Measurements from ENCODE around the gene VWA1. TPM values are rescaled to one million over a fixed set of nuclear protein-coding genes. Genes with fewer than 3 reads are reported as not detected.

VWA1 gene
- total RNA-seq, 1 experiment from 2014 or later: 858 TPM

DNA sequence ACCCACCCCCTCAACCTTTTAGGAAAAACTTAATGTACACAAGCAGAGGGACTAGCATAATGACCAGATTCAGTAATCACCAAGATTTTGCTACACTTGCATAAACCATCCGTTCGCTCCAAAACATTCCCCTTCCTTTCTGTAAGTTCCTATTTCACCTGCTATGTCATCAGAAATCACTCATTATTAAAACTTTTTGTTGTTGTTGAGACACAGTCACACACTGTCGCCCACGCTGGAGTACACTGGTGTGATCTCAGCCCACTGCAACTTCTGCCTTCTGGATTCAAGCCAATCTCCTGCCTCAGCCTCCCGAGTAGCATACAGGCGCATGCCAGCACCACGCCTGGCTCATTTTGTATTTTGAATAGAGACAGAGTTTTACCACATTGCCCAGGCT, 31.8 kb upstream of the VWA1 start:
- no peak overlapping the region for H3K4me3 ChIP-seq (ENCODE audit: low read depth in 2 of 2, low read length in 2 of 2)
- ATAC-seq (no peak), DNase-seq (ENCODE audit: low read depth, low spot score) (no peak)
- TF ChIP-seq TCF7L2 (IDR thresholded peaks at IDR 0.05; ENCODE audit: low read depth, low read length) (no peak), POLR2AphosphoS5 (IDR thresholded peaks at IDR 0.05; ENCODE audit: low read depth, low read length) (0 out of 2 replicates have a peak, but pooled peaks have one; percentile 29)
- CTCF ChIA-PET: no interaction called here
- H3K4me1 ChIP-seq (ENCODE audit: control insufficient read depth, insufficient read depth, low read length): peaks cover 52% of the 10 kb centered on the region
- peaks cover 13% of the 10 kb centered on the region for H3K36me3 ChIP-seq (ENCODE audit: control insufficient read depth, insufficient read depth, low read length)
- no peaks in the 10 kb centered on the region for H3K9me3 ChIP-seq (ENCODE audit: control insufficient read depth, insufficient read depth, low read depth, low read length)
- in situ Hi-C loops (cut with HindIII; ENCODE audit: low pct_unique_long_range_greater_than_20kb, low sequenced_read_pairs) (no loop called here), intact Hi-C loops (cut with micrococcal nuclease; ENCODE audit: unreplicated experiment) (loop anchor here (5.0 kb wide), 1 partner anchor 34 kb away; the partner anchor contains the start of gene VWA1)
- H3K27me3 ChIP-seq (ENCODE audit: control insufficient read depth, insufficient read depth, low read length): no peaks in the 10 kb centered on the region
- POLR2A ChIA-PET: no interaction called here
- H3K27ac ChIP-seq (ENCODE audit: low read length): peak overlapping the region; percentile 98
- BruUV-seq (replicated peaks): no TSS peak

DNA sequence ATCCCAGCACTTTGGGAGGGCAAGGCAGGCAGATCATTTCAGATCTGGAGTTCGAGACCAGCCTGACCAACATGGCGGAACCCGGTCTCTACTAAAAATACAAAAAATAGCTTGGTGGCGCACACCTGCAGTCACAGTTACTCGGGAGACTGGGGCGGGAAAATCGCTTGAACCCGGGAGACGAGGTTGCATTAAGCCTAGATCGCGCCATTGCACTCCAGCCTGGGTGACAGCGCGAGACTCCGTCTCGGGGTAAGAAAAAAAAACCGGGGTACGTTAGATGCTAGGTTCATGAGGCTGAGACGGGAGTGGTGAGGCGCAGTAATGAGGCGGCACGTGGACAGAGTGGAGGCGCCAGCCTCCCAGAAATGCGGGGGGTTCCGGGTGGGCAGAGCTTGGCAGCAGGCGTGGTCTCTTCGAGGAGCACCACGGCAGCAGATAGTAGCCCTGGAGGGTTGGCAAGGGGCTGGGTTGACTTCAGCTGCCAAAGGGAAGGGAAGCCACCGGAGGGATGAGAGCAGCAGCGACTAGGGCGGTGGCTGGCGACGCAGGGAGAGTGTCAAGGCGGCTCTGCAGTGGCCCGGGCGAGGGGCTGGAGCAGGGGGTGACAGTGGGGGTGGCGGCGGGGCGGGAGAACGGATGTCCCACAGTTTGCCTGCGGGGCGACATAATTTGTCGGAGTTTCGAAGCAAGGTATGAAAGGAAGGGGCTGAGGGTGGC, 29.2 kb upstream of the VWA1 start:
- DNase-seq (ENCODE audit: low read depth, low spot score) (no peak), ATAC-seq (peak; percentile 0)
- H3K36me3 ChIP-seq (ENCODE audit: control insufficient read depth, insufficient read depth, low read length): peaks cover 8% of the 10 kb centered on the region
- TF ChIP-seq SIN3A (IDR thresholded peaks at IDR 0.05; ENCODE audit: borderline replicate concordance, insufficient read depth, low read depth, low read length): no peak
- no peak for TF ChIP-seq TCF7L2 (IDR thresholded peaks at IDR 0.05; ENCODE audit: low read depth, low read length)
- no peak; the same call in 1 of the 2 replicates for TF ChIP-seq CTCF (IDR thresholded peaks at IDR 0.05)
- TF ChIP-seq, protein P1, sequence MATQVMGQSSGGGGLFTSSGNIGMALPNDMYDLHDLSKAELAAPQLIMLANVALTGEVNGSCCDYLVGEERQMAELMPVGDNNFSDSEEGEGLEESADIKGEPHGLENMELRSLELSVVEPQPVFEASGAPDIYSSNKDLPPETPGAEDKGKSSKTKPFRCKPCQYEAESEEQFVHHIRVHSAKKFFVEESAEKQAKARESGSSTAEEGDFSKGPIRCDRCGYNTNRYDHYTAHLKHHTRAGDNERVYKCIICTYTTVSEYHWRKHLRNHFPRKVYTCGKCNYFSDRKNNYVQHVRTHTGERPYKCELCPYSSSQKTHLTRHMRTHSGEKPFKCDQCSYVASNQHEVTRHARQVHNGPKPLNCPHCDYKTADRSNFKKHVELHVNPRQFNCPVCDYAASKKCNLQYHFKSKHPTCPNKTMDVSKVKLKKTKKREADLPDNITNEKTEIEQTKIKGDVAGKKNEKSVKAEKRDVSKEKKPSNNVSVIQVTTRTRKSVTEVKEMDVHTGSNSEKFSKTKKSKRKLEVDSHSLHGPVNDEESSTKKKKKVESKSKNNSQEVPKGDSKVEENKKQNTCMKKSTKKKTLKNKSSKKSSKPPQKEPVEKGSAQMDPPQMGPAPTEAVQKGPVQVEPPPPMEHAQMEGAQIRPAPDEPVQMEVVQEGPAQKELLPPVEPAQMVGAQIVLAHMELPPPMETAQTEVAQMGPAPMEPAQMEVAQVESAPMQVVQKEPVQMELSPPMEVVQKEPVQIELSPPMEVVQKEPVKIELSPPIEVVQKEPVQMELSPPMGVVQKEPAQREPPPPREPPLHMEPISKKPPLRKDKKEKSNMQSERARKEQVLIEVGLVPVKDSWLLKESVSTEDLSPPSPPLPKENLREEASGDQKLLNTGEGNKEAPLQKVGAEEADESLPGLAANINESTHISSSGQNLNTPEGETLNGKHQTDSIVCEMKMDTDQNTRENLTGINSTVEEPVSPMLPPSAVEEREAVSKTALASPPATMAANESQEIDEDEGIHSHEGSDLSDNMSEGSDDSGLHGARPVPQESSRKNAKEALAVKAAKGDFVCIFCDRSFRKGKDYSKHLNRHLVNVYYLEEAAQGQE (IDR thresholded peaks at IDR 0.05; ENCODE audit: insufficient read depth in 1 of 2, low read depth in 2 of 2, low read length in 1 of 2): no peak
- intact Hi-C loops (cut with micrococcal nuclease; ENCODE audit: unreplicated experiment): no loop called here
- in situ Hi-C loops (cut with HindIII; ENCODE audit: low pct_unique_long_range_greater_than_20kb, low sequenced_read_pairs): no loop called here
- H3K4me1 ChIP-seq (ENCODE audit: control insufficient read depth, insufficient read depth, low read length): peaks cover 43% of the 10 kb centered on the region
- no peaks in the 10 kb centered on the region for H3K27me3 ChIP-seq (ENCODE audit: control insufficient read depth, insufficient read depth, low read length)
- H3K9me3 ChIP-seq (ENCODE audit: control insufficient read depth, insufficient read depth, low read depth, low read length): no peaks in the 10 kb centered on the region
- H3K27ac ChIP-seq (ENCODE audit: low read length): peak overlapping the region; percentile 96
- H3K4me3 ChIP-seq (ENCODE audit: low read depth in 2 of 2, low read length in 2 of 2): peak overlapping the region; percentile 81 to 88
- CTCF ChIA-PET: no interaction called here
- POLR2A ChIA-PET: no interaction called here
- BruUV-seq (replicated peaks): no TSS peak
